Spleen (tissue), 11 donors: ENCODE measurements around the gene TUBB6. TPM values are rescaled to one million over a fixed set of nuclear protein-coding genes. Genes with fewer than 3 reads are reported as not detected.

Source experiments
- DNase-seq: peaks from one replicate; pipeline ENCODE4 v3.0.0-alpha.2; 2020
- H3K27ac ChIP-seq, 8 donors: fragments of 200-600 bp; sonication (generic) in 7 of 8; 1 replicate in 4 of 8; 2 replicates in 4 of 8; pipeline versions ENCODE4 v1.5.0 to v1.8.0; 2016 to 2021; ENCODE audit warnings: inconsistent platforms in 4 of 8, mild to moderate bottlenecking in 4 of 8, moderate library complexity in 1 of 8
- H3K27me3 ChIP-seq, 7 donors: fragments of 200-600 bp; sonication (generic) in 6 of 7; replicated peaks in 1 of 7; 1 replicate in 4 of 7; 2 replicates in 3 of 7; pipeline versions ENCODE4 v1.5.0 to v1.8.0; 2016 to 2021; ENCODE audit warnings: inconsistent platforms in 3 of 7, mild to moderate bottlenecking in 1 of 7
- H3K36me3 ChIP-seq, 6 donors: fragments of 200-600 bp; sonication (generic) in 5 of 6; 1 replicate in 4 of 6; 2 replicates in 2 of 6; pipeline versions ENCODE4 v1.5.0 to v1.8.0; 2016 to 2021; ENCODE audit warnings: inconsistent platforms in 2 of 6
- H3K4me1 ChIP-seq, 6 donors: fragments of 200-600 bp; sonication (generic) in 5 of 6; 1 replicate in 3 of 6; 2 replicates in 3 of 6; pipeline versions ENCODE4 v1.5.0 to v1.8.0; 2016 to 2021; ENCODE audit warnings: inconsistent platforms in 3 of 6
- H3K4me3 ChIP-seq, 8 donors: fragments of 200-600 bp; sonication (generic) in 7 of 8; 1 replicate in 4 of 8; 2 replicates in 4 of 8; pipeline versions ENCODE4 v1.5.0 to v1.8.0; 2016 to 2021; ENCODE audit warnings: inconsistent platforms in 4 of 8, mild to moderate bottlenecking in 4 of 8, moderate library complexity in 2 of 8
- H3K9me3 ChIP-seq, 8 donors: fragments of 200-600 bp; sonication (generic) in 7 of 8; 1 replicate in 4 of 8; 2 replicates in 4 of 8; pipeline versions ENCODE4 v1.5.0 to v1.8.0; 2016 to 2021; ENCODE audit warnings: inconsistent platforms in 4 of 8
- CTCF ChIP-seq, 11 experiments: fragments of 200-600 bp in 7 of 11; fragments of 450-650 bp in 4 of 11; sonication (generic) in 4 of 11; IDR thresholded peaks in 8 of 11; conservative IDR thresholded peaks in 3 of 11; 1 replicate in 7 of 11; 2 replicates in 4 of 11; pipeline versions ENCODE4 v1.4.0 to v1.8.0; 2016 to 2021; ENCODE audit warnings: antibody characterized with exemption in 11 of 11, inconsistent platforms in 4 of 11, mild to moderate bottlenecking in 1 of 11
- POLR2A ChIP-seq, 3 donors: fragments of 450-650 bp; IDR thresholded peaks; one replicate each; pipeline ENCODE4 v1.5.1; 2017; ENCODE audit warnings: antibody characterized with exemption in 3 of 3, mild to moderate bottlenecking in 1 of 3
- POLR2AphosphoS5 ChIP-seq, 3 donors: sonication (generic); formaldehyde crosslinking; IDR thresholded peaks; one replicate each; pipeline ENCODE4 v1.5.1; 2017; ENCODE audit warnings: antibody characterized with exemption in 3 of 3
- WGBS, 5 donors: extraction: QIAGEN DNeasy Blood & Tissue Kit in 3 of 5; methylation state at CpG; one replicate each; pipeline versions ENCODE4 v1.1.5 to v1.1.7; 2013 to 2018; 5-methylcytosine and 5-hydroxymethylcytosine counted together
- intact Hi-C: fragments of 100-400 bp; cut with DNase I; formaldehyde crosslinking; loops from one replicate; pipeline ENCODE4 v1.15.0; 2023; ENCODE audit warnings: low total_unique reads
- polyA plus RNA-seq, 3 donors: library from polyadenylated mRNA; stranded (reverse); fragments of 200-250 nt; gene quantifications; one replicate each; pipeline ENCODE4 v1.2.1, GENCODE V29; 2013
- total RNA-seq, 7 donors: library from RNA; depleted of rRNA in 3 of 7; stranded (reverse); fragments of >200 nt in 3 of 7; fragmentation: NEBNext Ultra II Directional in 4 of 7; extraction: Animal tissue kit (Norgen Biotek cat#: 25700) in 4 of 7; gene quantifications; one replicate each; pipeline versions ENCODE4 v1.1.0 to v1.2.1, GENCODE V29; 2016 to 2021
- donor health status: healthy with polysubstance abuse.
- donor health status: DM: no; HTN: no; CAD: no; lungs with moderate emphysema.
- donor health status: DM: no; HTN: no; CAD: no.
- donor health status: Bipolar disorder and iron deficiency.
- donor health status: healthy.
- donor health status: DM: no; HTN: no; CAD: no.
- donor health status: DM: yes; HTN: yes; CAD: no.

TUBB6 gene
- total and polyA plus RNA-seq, 10 donors = 29.0 to 65.6 (median 40.3) TPM

DNA sequence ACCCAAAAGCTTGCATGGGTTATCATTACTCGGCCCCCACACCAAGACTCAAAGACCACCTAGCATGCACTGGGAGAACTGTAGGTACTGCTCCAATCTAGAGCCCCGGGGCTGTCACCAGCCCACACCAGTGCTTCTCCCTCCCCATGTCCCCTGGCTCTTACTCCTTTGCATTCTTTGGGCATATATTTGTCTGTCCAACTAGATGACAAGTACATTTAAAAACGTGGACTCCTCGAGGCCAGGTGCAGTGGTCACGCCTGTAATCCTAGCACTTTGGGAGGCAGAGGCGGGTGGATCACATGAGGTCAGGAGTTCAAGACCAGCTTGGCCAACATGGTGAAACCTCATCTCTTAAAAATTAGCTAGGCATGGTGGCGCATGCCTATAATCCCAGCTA, 61.2 kb downstream of the TUBB6 start:
- TF ChIP-seq POLR2AphosphoS5 (IDR thresholded peaks at IDR 0.05) (no peak), CTCF (IDR thresholded peaks at IDR 0.05 in 8 of 11, conservative IDR thresholded peaks at IDR 0.05 in 3 of 11) (no peak), POLR2A (IDR thresholded peaks at IDR 0.05) (no peak)
- Histone ChIP-seq H3K27ac (no peak overlapping the region), H3K4me1 (peaks cover 0 to 29% (median 15%) of the 10 kb centered on the region in 6 donors), H3K9me3 (no peaks in the 10 kb centered on the region), H3K27me3 (no peaks in the 10 kb centered on the region), H3K4me3 (no peak overlapping the region), H3K36me3 (peaks cover 4 to 69% (median 49%) of the 10 kb centered on the region in 6 donors)
- DNase-seq = no peak
- WGBS, 5 donors = 90 to 96% (median 92%) methylated on average over 7 of the region's 7 CpGs
- intact Hi-C loops = no loop called here

DNA sequence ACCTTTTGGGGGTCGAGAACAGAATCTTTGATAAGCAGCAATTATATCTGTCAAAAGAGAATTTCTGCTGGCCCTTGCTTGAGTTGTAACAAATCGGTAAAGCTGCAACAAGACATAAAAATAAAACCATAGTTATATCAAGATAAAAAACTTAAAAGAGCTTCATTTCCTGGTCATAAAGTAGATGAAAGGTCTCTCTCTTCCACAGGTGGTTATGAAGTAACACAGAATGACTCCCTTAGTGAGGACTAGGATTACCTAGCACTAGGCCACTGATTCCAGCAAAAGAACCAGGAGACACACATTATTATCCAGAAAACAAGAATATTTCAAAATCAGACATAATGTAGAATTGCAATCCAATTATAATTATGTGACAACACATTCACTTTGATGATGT, 63.5 kb downstream of the TUBB6 start:
- Histone ChIP-seq H3K4me1 (peaks cover 9 to 53% (median 33%) of the 10 kb centered on the region in 6 donors), H3K27ac (no peak overlapping the region), H3K9me3 (no peaks in the 10 kb centered on the region), H3K36me3 (peaks cover 0 to 45% (median 29%) of the 10 kb centered on the region in 6 donors), H3K4me3 (no peak overlapping the region), H3K27me3 (no peaks in the 10 kb centered on the region)
- TF ChIP-seq POLR2A (IDR thresholded peaks at IDR 0.05) (no peak), CTCF (IDR thresholded peaks at IDR 0.05 in 8 of 11, conservative IDR thresholded peaks at IDR 0.05 in 3 of 11) (no peak), POLR2AphosphoS5 (IDR thresholded peaks at IDR 0.05) (no peak)
- intact Hi-C loops = no loop called here
- no peak for DNase-seq
- 81 to 91% (median 85%) methylated on average over 2 of the region's 2 CpGs for WGBS, 5 donors

- TF ChIP-seq POLR2A (IDR thresholded peaks at IDR 0.05) = no peak
- TF ChIP-seq CTCF (IDR thresholded peaks at IDR 0.05 in 8 of 11, conservative IDR thresholded peaks at IDR 0.05 in 3 of 11) = no peak
- no peak for TF ChIP-seq POLR2AphosphoS5 (IDR thresholded peaks at IDR 0.05)
- no peaks in the 10 kb centered on the region for H3K9me3 ChIP-seq
- intact Hi-C loops = no loop called here
- H3K4me1 ChIP-seq = peaks cover 9 to 55% (median 36%) of the 10 kb centered on the region in 6 donors
- no peak for DNase-seq
- no peak overlapping the region for H3K27ac ChIP-seq
- H3K36me3 ChIP-seq = peaks cover 0 to 37% (median 21%) of the 10 kb centered on the region in 6 donors
- no peak overlapping the region for H3K4me3 ChIP-seq
- WGBS, 5 donors = 62 to 87% (median 68%) methylated on average over 3 of the region's 3 CpGs
- H3K27me3 ChIP-seq = no peaks in the 10 kb centered on the region
These were observed 64.4 kb downstream of the TUBB6 start for GRCh38 chr18:12372406-12372805.

- Histone ChIP-seq H3K4me3 (no peak overlapping the region), H3K27me3 (no peaks in the 10 kb centered on the region), H3K36me3 (peaks cover 0 to 29% (median 13%) of the 10 kb centered on the region in 6 donors), H3K27ac (no peak overlapping the region), H3K9me3 (no peaks in the 10 kb centered on the region), H3K4me1 (peaks cover 9 to 63% (median 42%) of the 10 kb centered on the region in 6 donors)
- TF ChIP-seq POLR2A (IDR thresholded peaks at IDR 0.05) (no peak), CTCF (IDR thresholded peaks at IDR 0.05 in 8 of 11, conservative IDR thresholded peaks at IDR 0.05 in 3 of 11) (no peak), POLR2AphosphoS5 (IDR thresholded peaks at IDR 0.05) (no peak)
- 83 to 93% (median 85%) methylated on average over 4 of the region's 4 CpGs for WGBS, 5 donors
- no peak for DNase-seq
- intact Hi-C loops = no loop called here
These were observed 65.2 kb downstream of the TUBB6 start for GRCh38 chr18:12373116-12373770.
